H1 (cell line): ENCODE measurements around the gene UCN3. TPM values are rescaled to one million over a fixed set of nuclear protein-coding genes. Genes with fewer than 3 reads are reported as not detected.

ENCODE experiments used
- CTCF ChIA-PET: fragments of 300-600 bp; sonication (Branson Sonifier 250); formaldehyde crosslinking; loops from one replicate; lab custom pipeline; 2021; ENCODE audit not compliant: partially characterized antibody; lab: Charles Lee
- POLR2A ChIA-PET: fragments of 300-600 bp; sonication (Branson Sonifier 250); formaldehyde crosslinking; loops from one replicate; lab custom pipeline; 2021; ENCODE audit warnings: inconsistent platforms; ENCODE audit not compliant: partially characterized antibody; lab: Charles Lee
- DNase-seq, 2 experiments: peaks; one replicate each; pipeline versions ENCODE4 v3.0.0 to v3.0.0-alpha.2; 2010 to 2022; ENCODE audit warnings: low spot score in 2 of 2, low read depth in 1 of 2, mixed read lengths in 1 of 2
- FAIRE-seq: peaks from 2 replicates; lab custom pipeline; 2011; peaks lifted over from hg19 to GRCh38; lab: Jason Lieb, UNC
- H2AFZ ChIP-seq: 2 replicates; pipeline ENCODE4 v1.8.1; 2012; ENCODE audit warnings: low read length, inconsistent platforms
- H2AK5ac ChIP-seq: 2 replicates; pipeline ENCODE4 v1.6.1; 2013; ENCODE audit warnings: low read depth, low read length
- H2BK120ac ChIP-seq: replicated peaks from 2 replicates; pipeline ENCODE3; 2013; ENCODE audit warnings: low read depth, low read length, inconsistent platforms
- H2BK12ac ChIP-seq: 2 replicates; pipeline ENCODE4 v1.6.1; 2013; ENCODE audit warnings: low read depth, low read length
- H2BK15ac ChIP-seq: 2 replicates; pipeline ENCODE4 v1.6.1; 2013; ENCODE audit warnings: low read length
- H2BK20ac ChIP-seq: 2 replicates; pipeline ENCODE4 v1.6.1; 2013; ENCODE audit warnings: low read length
- H2BK5ac ChIP-seq: 2 replicates; pipeline ENCODE4 v1.6.1; 2013; ENCODE audit warnings: low read depth, low read length
- H3K14ac ChIP-seq: 2 replicates; pipeline ENCODE4 v1.6.1; 2013; ENCODE audit warnings: inconsistent platforms; ENCODE audit not compliant: insufficient read length
- H3K18ac ChIP-seq: 2 replicates; pipeline ENCODE4 v1.6.1; 2013; ENCODE audit warnings: low read length; ENCODE audit errors: extremely low read depth
- H3K23ac ChIP-seq: 2 replicates; pipeline ENCODE4 v1.6.1; 2013; ENCODE audit warnings: inconsistent platforms; ENCODE audit not compliant: insufficient read length
- H3K23me2 ChIP-seq: 2 replicates; pipeline ENCODE4 v1.6.1; 2013; ENCODE audit warnings: low read depth, low read length
- H3K27ac ChIP-seq: 2 replicates; pipeline ENCODE4 v1.6.1; 2011; ENCODE audit warnings: low read depth, low read length, inconsistent platforms
- H3K27me3 ChIP-seq, 4 experiments: replicated peaks in 1 of 4; 1 replicate in 1 of 4; 2 replicates in 3 of 4; pipeline versions ENCODE4 v1.6.1 to v1.8.1; 2011 to 2013; ENCODE audit warnings: low read length in 3 of 4, mild to moderate bottlenecking in 3 of 4, inconsistent platforms in 2 of 4, mixed read lengths in 2 of 4, moderate library complexity in 1 of 4; ENCODE audit not compliant: control insufficient read depth in 3 of 4, insufficient read depth in 3 of 4; ENCODE audit errors: extremely low read depth in 1 of 4
- H3K36me3 ChIP-seq, 4 experiments: 2 replicates each; pipeline versions ENCODE4 v1.6.1 to v1.8.1; 2011 to 2013; ENCODE audit warnings: mild to moderate bottlenecking in 4 of 4, low read length in 3 of 4, moderate library complexity in 2 of 4, control low read depth in 1 of 4, inconsistent platforms in 1 of 4; ENCODE audit not compliant: insufficient read depth in 4 of 4, control insufficient read depth in 2 of 4
- H3K4ac ChIP-seq: replicated peaks from 2 replicates; pipeline ENCODE3; 2013; ENCODE audit warnings: low read length, low read depth, mixed read lengths, inconsistent platforms; ENCODE audit not compliant: insufficient read length
- H3K4me1 ChIP-seq, 4 experiments: replicated peaks in 1 of 4; 1 replicate in 1 of 4; 2 replicates in 3 of 4; pipeline versions ENCODE4 v1.6.1 to v1.8.1; 2011 to 2013; ENCODE audit warnings: low read length in 3 of 4, inconsistent platforms in 2 of 4, mixed read lengths in 1 of 4; ENCODE audit not compliant: insufficient read depth in 4 of 4, control insufficient read depth in 3 of 4
- H3K4me2 ChIP-seq, 2 experiments: 2 replicates each; pipeline versions ENCODE4 v1.6.1 to v1.8.1; 2011 to 2013; ENCODE audit warnings: low read depth in 2 of 2, low read length in 2 of 2, control low read depth in 1 of 2, inconsistent platforms in 1 of 2, mild to moderate bottlenecking in 1 of 2; ENCODE audit not compliant: insufficient read depth in 1 of 2
- H3K4me3 ChIP-seq, 4 experiments: fragments of 200-600, 300-600 bp in 1 of 4; sonication (generic), shearing (Covaris generic), sonication (Bioruptor Twin) in 1 of 4; 2 replicates each; pipeline versions ENCODE4 v1.5.1 to v1.8.1; 2011 to 2016; ENCODE audit warnings: low read length in 4 of 4, low read depth in 3 of 4, control low read depth in 2 of 4, inconsistent platforms in 2 of 4, mild to moderate bottlenecking in 2 of 4, mixed read lengths in 1 of 4, moderate library complexity in 1 of 4; ENCODE audit not compliant: insufficient read depth in 2 of 4; ENCODE audit errors: extremely low read depth in 1 of 4
- H3K56ac ChIP-seq: replicated peaks from 2 replicates; pipeline ENCODE3; 2013; ENCODE audit warnings: low read depth, mild to moderate bottlenecking, mixed read lengths, low read length, inconsistent platforms; ENCODE audit not compliant: insufficient read length
- H3K79me1 ChIP-seq: 2 replicates; pipeline ENCODE4 v1.6.1; 2013; ENCODE audit warnings: low read depth, low read length, control low read depth
- H3K79me2 ChIP-seq, 2 experiments: 2 replicates each; pipeline versions ENCODE4 v1.6.1 to v1.8.1; 2012 to 2013; ENCODE audit warnings: low read length in 2 of 2, mild to moderate bottlenecking in 2 of 2, inconsistent platforms in 1 of 2; ENCODE audit not compliant: insufficient read depth in 2 of 2, control insufficient read depth in 1 of 2
- H3K9ac ChIP-seq, 4 experiments: replicated peaks in 1 of 4; 1 replicate in 1 of 4; 2 replicates in 3 of 4; pipeline versions ENCODE4 v1.6.1 to v1.8.1; 2011 to 2013; ENCODE audit warnings: low read depth in 3 of 4, low read length in 3 of 4, control low read depth in 2 of 4, mild to moderate bottlenecking in 2 of 4, moderate library complexity in 2 of 4, inconsistent platforms in 1 of 4; ENCODE audit errors: extremely low read depth in 1 of 4
- H3K9me3 ChIP-seq, 2 experiments: 2 replicates each; pipeline versions ENCODE4 v1.6.1 to v1.8.1; 2012 to 2013; ENCODE audit warnings: mild to moderate bottlenecking in 2 of 2, moderate library complexity in 2 of 2, control low read depth in 1 of 2, inconsistent platforms in 1 of 2, low read depth in 1 of 2, low read length in 1 of 2, mixed read lengths in 1 of 2; ENCODE audit not compliant: insufficient read depth in 2 of 2
- H4K20me1 ChIP-seq, 2 experiments: replicated peaks in 1 of 2; 2 replicates each; pipeline versions ENCODE3 to v1.8.1; 2011 to 2013; ENCODE audit warnings: inconsistent platforms in 2 of 2, low read length in 2 of 2, mild to moderate bottlenecking in 1 of 2; ENCODE audit not compliant: insufficient read depth in 2 of 2, control insufficient read depth in 1 of 2
- H4K5ac ChIP-seq: 2 replicates; pipeline ENCODE4 v1.6.1; 2013; ENCODE audit warnings: low read length, low read depth, mixed read lengths, inconsistent platforms; ENCODE audit not compliant: insufficient read length
- H4K8ac ChIP-seq: 2 replicates; pipeline ENCODE4 v1.8.0; 2013; ENCODE audit warnings: mild to moderate bottlenecking, moderate library complexity, low read length, inconsistent platforms; ENCODE audit not compliant: insufficient read depth; ENCODE audit errors: extremely low read depth
- H4K91ac ChIP-seq: replicated peaks from 2 replicates; pipeline ENCODE3; 2013; ENCODE audit warnings: low read length, mixed read lengths, inconsistent platforms; ENCODE audit not compliant: insufficient read length
- BCL11A ChIP-seq, 2 experiments: IDR thresholded peaks; one replicate each; pipeline ENCODE4 v1.6.1; 2011; ENCODE audit warnings: low read depth in 2 of 2, low read length in 2 of 2, mild to moderate bottlenecking in 2 of 2
- CHD2 ChIP-seq: IDR thresholded peaks from 2 replicates; pipeline ENCODE4 v1.6.1; 2012; ENCODE audit warnings: low read length, improper control_type of control experiment
- EP300 ChIP-seq, 2 experiments: IDR thresholded peaks; 1 replicate in 1 of 2; 2 replicates in 1 of 2; pipeline ENCODE4 v1.6.1; 2011 to 2012; ENCODE audit warnings: low read depth in 2 of 2, low read length in 2 of 2, mild to moderate bottlenecking in 2 of 2, borderline replicate concordance in 1 of 2, inconsistent platforms in 1 of 2, moderate library complexity in 1 of 2
- PHF8 ChIP-seq: fragments of 200-600 bp; sonication (generic); conservative IDR thresholded peaks from 2 replicates; pipeline ENCODE4 v1.7.1; 2012; ENCODE audit warnings: low read depth, mild to moderate bottlenecking, inconsistent platforms, low read length, moderate library complexity
- POLR2AphosphoS5 ChIP-seq: IDR thresholded peaks from 2 replicates; pipeline ENCODE4 v1.6.1; 2011; ENCODE audit warnings: low read depth, low read length
- POU5F1 ChIP-seq: IDR thresholded peaks from 2 replicates; pipeline ENCODE4 v1.6.1; 2011; ENCODE audit warnings: low read depth, mild to moderate bottlenecking, low read length, moderate library complexity
- SAP30 ChIP-seq: fragments of 300-600 bp; sonication (generic); IDR thresholded peaks from 2 replicates; pipeline ENCODE4 v1.7.1; 2012; ENCODE audit warnings: low read length, moderate library complexity, mild to moderate bottlenecking, inconsistent platforms; ENCODE audit not compliant: insufficient read depth, insufficient replicate concordance
- SIRT6 ChIP-seq: IDR thresholded peaks from one replicate; pipeline ENCODE4 v1.7.1; 2012; ENCODE audit warnings: low read length, inconsistent platforms
- SIX5 ChIP-seq: IDR thresholded peaks from 2 replicates; pipeline ENCODE4 v1.6.1; 2011; ENCODE audit warnings: mild to moderate bottlenecking, low read depth, low read length
- SUZ12 ChIP-seq: fragments of 200-600 bp; sonication (generic); IDR thresholded peaks from 2 replicates; pipeline ENCODE4 v1.6.1; 2012; ENCODE audit warnings: mild to moderate bottlenecking, inconsistent platforms, low read length, moderate library complexity, mixed read lengths
- TEAD4 ChIP-seq: IDR thresholded peaks from 2 replicates; pipeline ENCODE4 v1.6.1; 2012; ENCODE audit warnings: low read depth, low read length, inconsistent platforms, mixed read lengths
- WGBS, 2 experiments: shearing (Covaris generic) in 1 of 2; methylation state at CpG; one replicate each; pipeline versions ENCODE4 v1.1.6 to v1.1.7; 2013 to 2015; ENCODE audit warnings: low lambda C conversion rate in 2 of 2, mixed read lengths in 2 of 2, inconsistent platforms in 1 of 2, low coverage in 1 of 2, missing lambda C conversion rate in 1 of 2; ENCODE audit not compliant: insufficient replicate concordance in 2 of 2, insufficient coverage in 1 of 2, insufficient read length in 1 of 2; ENCODE audit errors: extremely low coverage in 1 of 2, missing lambda C conversion rate in 1 of 2; 5-methylcytosine and 5-hydroxymethylcytosine counted together
- polyA plus RNA-seq, 7 experiments: library from polyadenylated mRNA; depleted of rRNA in 3 of 7; stranded (reverse) in 5 of 7; unstranded in 2 of 7; fragments of >200 nt in 5 of 7; fragments of 200-250 nt in 2 of 7; gene quantifications; 1 replicate in 5 of 7; 2 replicates in 1 of 7; 4 replicates in 1 of 7; pipeline versions ENCODE4 v1.2.1 to v1.2.3, GENCODE V29; 2011 to 2013; ENCODE audit warnings: missing spikeins in 2 of 7, mixed read lengths in 2 of 7
- total RNA-seq: library from RNA; stranded (reverse); fragmentation: NEBNext Ultra II Directional; extraction: Animal tissue kit (Norgen Biotek cat#: 25700); gene quantifications from 2 replicates; pipeline ENCODE4 v1.2.1, GENCODE V29; 2021
- TF ChIP-seq, protein P1 (sequence below), 3 experiments: IDR thresholded peaks; 1 replicate in 2 of 3; 2 replicates in 1 of 3; pipeline versions ENCODE4 v1.5.1 to v1.6.1; 2011; ENCODE audit warnings: low read length in 3 of 3, mild to moderate bottlenecking in 3 of 3, inconsistent platforms in 2 of 3, low read depth in 1 of 3, moderate library complexity in 1 of 3; ENCODE audit not compliant: insufficient read depth in 1 of 3; ENCODE audit errors: control extremely low read depth in 1 of 3

UCN3 gene
- total and polyA plus RNA-seq, 2 of the 8 experiments (the other 6 are each of a cell fraction or from before 2014, with no cell fraction given), result not detected

DNA sequence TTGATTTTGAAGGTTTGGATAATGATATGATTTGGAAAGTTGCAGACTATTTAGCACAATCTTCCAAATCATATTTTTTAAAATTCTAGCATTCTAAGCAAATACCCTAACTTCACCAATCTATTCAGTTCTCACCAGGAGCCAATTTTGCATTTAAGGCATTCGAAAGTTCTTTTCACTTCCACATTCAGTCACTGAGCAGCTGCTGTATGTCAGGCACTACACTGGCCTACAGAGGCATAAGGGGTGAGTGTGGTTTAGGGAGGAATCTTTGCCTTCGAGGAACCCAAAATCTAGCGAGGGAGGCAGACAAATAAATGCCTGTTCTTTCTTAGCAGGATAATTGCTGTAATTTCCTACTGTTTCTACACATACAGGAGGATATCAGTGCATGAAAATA lies 10.7 kb upstream of the UCN3 start:
- no peak overlapping the region for H3K4me2 ChIP-seq
- H2BK12ac ChIP-seq, result no peak overlapping the region
- no peak for DNase-seq
- no peaks in the 10 kb centered on the region for H4K20me1 ChIP-seq
- no peaks in the 10 kb centered on the region for H3K23me2 ChIP-seq
- H2AK5ac ChIP-seq, result no peak overlapping the region
- TF ChIP-seq BCL11A (IDR thresholded peaks at IDR 0.05; ENCODE audit: low read depth in 2 of 2, low read length in 2 of 2) (no peak), EP300 (IDR thresholded peaks at IDR 0.05; ENCODE audit: borderline replicate concordance in 1 of 2, low read depth in 2 of 2, low read length in 2 of 2) (no peak), PHF8 (no peak), SUZ12 (no peak), SIX5 (no peak), SIRT6 (no peak), TEAD4 (no peak), CHD2 (no peak), POU5F1 (no peak), POLR2AphosphoS5 (no peak), SAP30 (no peak)
- TF ChIP-seq, protein P1, sequence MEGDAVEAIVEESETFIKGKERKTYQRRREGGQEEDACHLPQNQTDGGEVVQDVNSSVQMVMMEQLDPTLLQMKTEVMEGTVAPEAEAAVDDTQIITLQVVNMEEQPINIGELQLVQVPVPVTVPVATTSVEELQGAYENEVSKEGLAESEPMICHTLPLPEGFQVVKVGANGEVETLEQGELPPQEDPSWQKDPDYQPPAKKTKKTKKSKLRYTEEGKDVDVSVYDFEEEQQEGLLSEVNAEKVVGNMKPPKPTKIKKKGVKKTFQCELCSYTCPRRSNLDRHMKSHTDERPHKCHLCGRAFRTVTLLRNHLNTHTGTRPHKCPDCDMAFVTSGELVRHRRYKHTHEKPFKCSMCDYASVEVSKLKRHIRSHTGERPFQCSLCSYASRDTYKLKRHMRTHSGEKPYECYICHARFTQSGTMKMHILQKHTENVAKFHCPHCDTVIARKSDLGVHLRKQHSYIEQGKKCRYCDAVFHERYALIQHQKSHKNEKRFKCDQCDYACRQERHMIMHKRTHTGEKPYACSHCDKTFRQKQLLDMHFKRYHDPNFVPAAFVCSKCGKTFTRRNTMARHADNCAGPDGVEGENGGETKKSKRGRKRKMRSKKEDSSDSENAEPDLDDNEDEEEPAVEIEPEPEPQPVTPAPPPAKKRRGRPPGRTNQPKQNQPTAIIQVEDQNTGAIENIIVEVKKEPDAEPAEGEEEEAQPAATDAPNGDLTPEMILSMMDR (IDR thresholded peaks at IDR 0.05; ENCODE audit: control extremely low read depth in 1 of 3, insufficient read depth in 1 of 3, low read depth in 1 of 3, low read length in 3 of 3), result no peak
- H2BK120ac ChIP-seq, result no peak overlapping the region
- H4K8ac ChIP-seq, result no peak overlapping the region
- POLR2A ChIA-PET, result no interaction called here
- CTCF ChIA-PET, result interaction anchor here (0.6 to 1.4 kb wide), 2 partner anchors 13 to 392 kb away, joined by 3 read pairs; no protein-coding TSS in a partner anchor
- H3K9me3 ChIP-seq, result no peaks in the 10 kb centered on the region
- no peak overlapping the region for H2BK20ac ChIP-seq
- no peak overlapping the region for H3K14ac ChIP-seq
- no peak overlapping the region for H2BK5ac ChIP-seq
- no peak overlapping the region for H4K5ac ChIP-seq
- no peak for FAIRE-seq
- H3K36me3 ChIP-seq, result no peaks in the 10 kb centered on the region
- no peak overlapping the region for H3K18ac ChIP-seq
- no peaks in the 10 kb centered on the region for H3K4me1 ChIP-seq
- H3K27ac ChIP-seq, result no peak overlapping the region
- H3K56ac ChIP-seq, result no peak overlapping the region
- H4K91ac ChIP-seq, result no peak overlapping the region
- WGBS, 2 experiments, result 79% methylated on average over 3 of the region's 3 CpGs; no CpG with 5 or more reads in 1 of the 2 experiments
- H3K27me3 ChIP-seq, result no peaks in the 10 kb centered on the region
- H3K9ac ChIP-seq, result no peak overlapping the region
- no peak overlapping the region for H3K4me3 ChIP-seq
- no peak overlapping the region for H3K23ac ChIP-seq
- H3K79me1 ChIP-seq, result no peaks in the 10 kb centered on the region
- no peaks in the 10 kb centered on the region for H3K79me2 ChIP-seq
- no peak overlapping the region for H2BK15ac ChIP-seq
- no peak overlapping the region for H3K4ac ChIP-seq
- no peak overlapping the region for H2AFZ ChIP-seq
